ENCODE data around the gene ADAMTS2. TPM values are rescaled to one million over a fixed set of nuclear protein-coding genes. Genes with fewer than 3 reads are reported as not detected.

Gene ADAMTS2
- total RNA-seq, 4 donors from 2014 or later = 2.3 to 10.6 (median 3.0) TPM

DNA sequence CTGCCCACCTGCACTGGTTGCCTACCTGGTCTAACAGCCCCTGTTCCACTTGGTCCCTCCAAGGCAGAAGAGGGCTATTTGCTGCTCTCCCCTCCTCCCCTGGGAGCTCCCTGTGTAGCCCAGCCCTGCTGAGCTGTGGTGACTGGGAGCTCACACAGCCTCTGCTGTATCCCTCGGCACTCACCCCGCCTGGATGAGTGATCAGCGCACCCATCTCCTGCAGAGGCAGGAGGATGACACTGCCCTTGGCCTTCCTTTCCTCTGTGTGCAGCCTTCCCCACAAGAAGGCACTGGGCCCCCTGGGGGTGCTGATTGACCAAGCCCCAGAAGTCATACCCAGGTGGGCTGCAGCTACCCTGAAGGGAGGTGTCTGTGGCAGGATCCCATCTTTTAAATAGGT, 134.2 kb downstream of the ADAMTS2 start:
- intact Hi-C loops (cut with DNase I; ENCODE audit: low total_unique reads) = no loop called here
- TF ChIP-seq, protein P1, sequence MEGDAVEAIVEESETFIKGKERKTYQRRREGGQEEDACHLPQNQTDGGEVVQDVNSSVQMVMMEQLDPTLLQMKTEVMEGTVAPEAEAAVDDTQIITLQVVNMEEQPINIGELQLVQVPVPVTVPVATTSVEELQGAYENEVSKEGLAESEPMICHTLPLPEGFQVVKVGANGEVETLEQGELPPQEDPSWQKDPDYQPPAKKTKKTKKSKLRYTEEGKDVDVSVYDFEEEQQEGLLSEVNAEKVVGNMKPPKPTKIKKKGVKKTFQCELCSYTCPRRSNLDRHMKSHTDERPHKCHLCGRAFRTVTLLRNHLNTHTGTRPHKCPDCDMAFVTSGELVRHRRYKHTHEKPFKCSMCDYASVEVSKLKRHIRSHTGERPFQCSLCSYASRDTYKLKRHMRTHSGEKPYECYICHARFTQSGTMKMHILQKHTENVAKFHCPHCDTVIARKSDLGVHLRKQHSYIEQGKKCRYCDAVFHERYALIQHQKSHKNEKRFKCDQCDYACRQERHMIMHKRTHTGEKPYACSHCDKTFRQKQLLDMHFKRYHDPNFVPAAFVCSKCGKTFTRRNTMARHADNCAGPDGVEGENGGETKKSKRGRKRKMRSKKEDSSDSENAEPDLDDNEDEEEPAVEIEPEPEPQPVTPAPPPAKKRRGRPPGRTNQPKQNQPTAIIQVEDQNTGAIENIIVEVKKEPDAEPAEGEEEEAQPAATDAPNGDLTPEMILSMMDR (IDR thresholded peaks at IDR 0.05) = no peak
- TF ChIP-seq POLR2A (IDR thresholded peaks at IDR 0.05) = no peak
- DNase-seq (ENCODE audit: low spot score in 2 of 2) = no peak
- H3K4me3 ChIP-seq (ENCODE audit: low read depth, poor library complexity, severe bottlenecking) = no peak overlapping the region
- WGBS, 2 donors = 81 to 83% methylated on average over 3 of the region's 3 CpGs

DNA sequence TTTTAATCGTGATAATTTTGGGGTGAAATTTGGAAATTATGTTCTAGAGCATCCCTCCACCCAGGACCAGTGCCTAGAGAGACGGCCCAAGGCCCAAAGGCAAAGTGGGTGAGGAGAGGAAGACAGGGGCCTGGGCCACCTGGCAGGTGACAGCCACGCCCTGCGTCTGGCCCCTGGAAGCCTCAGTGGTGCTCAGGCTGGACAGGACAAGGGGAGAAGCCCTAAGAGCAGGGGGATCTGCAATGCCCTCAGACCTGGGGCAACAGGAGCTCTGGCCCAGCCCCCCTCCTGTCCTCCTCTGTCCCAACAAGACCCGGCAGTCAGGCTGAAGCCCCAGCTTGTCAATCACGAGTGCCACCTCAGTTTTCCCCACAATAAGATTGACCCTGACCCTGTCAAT, 134.8 kb downstream of the ADAMTS2 start:
- DNase-seq (ENCODE audit: low spot score in 2 of 2) = no peak
- TF ChIP-seq, protein P1 (IDR thresholded peaks at IDR 0.05) = no peak
- TF ChIP-seq POLR2A (IDR thresholded peaks at IDR 0.05) = no peak
- no peak overlapping the region for H3K4me3 ChIP-seq (ENCODE audit: low read depth, poor library complexity, severe bottlenecking)
- intact Hi-C loops (cut with DNase I; ENCODE audit: low total_unique reads) = no loop called here
- WGBS, 2 donors = 85 to 86% methylated on average over 6 of the region's 6 CpGs

DNA sequence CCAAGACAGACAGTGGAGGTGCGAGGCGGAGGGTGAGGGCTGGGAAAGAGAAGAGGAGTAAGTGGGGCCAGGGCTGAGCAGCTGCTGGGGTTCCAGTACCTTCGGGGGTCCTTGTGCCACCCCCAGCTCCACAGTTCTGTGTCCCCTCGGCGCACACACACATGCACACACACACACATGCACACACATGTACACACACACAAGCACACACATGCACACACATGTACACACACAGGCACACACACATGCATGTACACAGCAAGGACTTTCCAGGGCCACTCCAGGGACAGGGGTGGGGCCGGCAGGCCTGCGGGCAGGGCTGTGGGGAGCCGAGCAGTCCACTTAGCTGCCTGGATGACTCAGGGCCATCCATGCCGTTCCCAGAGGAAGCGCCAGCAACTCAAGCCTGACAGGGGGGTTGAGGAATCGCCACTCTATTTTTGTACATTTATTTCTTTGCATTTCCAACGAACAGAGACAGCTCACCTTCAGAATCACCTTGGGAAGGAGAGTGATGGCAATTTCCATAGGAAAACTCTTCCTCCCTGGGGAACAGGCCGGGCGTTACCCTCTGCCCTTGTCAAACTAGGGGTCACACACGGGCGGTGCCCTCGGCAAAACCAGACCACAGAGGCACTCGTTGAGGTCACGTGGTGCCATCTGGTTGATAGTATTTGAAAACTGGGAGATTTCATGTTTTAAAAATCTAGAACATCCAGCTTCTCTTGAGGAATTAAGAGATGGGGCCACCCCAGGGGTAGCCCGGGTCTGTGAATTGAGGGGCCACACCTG, 135.7 kb downstream of the ADAMTS2 start:
- TF ChIP-seq, protein P1 (IDR thresholded peaks at IDR 0.05) = no peak
- no peak for TF ChIP-seq POLR2A (IDR thresholded peaks at IDR 0.05)
- WGBS, 2 donors = 59 to 63% methylated on average over 20 of the region's 20 CpGs
- intact Hi-C loops (cut with DNase I; ENCODE audit: low total_unique reads) = no loop called here
- no peak for DNase-seq (ENCODE audit: low spot score in 2 of 2)
- H3K4me3 ChIP-seq (ENCODE audit: low read depth, poor library complexity, severe bottlenecking) = no peak overlapping the region

DNA sequence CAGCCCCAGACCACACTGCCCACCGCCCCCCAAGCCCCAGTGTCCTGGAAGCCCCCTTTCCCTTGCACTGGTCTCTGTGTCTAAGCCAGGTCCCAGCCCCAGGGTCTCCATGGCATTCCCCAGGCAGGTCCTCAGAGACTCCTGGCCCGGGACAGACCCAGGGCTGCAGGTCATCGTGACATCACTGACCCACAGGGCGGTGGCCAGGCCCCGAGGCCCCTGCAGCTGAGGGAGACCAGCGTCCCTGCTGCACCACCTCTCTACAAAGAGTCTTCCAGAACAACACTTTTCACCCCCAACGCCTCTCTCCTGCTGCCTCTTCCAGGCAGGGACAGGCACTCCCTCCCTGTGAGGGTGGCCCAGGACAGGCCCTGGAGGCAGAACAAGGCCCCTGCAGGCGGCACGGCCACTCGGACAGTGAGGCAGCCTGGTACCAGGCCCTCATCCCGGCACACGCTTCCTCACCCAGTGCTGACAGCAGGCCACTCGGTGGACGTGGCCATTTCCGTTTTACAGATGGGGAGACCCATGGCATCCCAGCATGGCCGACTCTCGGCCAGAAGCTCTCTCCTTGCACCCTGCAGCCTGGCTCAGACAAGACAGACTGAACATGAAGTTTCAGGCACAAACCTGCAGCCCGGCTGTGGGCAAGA, 136.4 kb downstream of the ADAMTS2 start:
- intact Hi-C loops (cut with DNase I; ENCODE audit: low total_unique reads) = no loop called here
- no peak for TF ChIP-seq POLR2A (IDR thresholded peaks at IDR 0.05)
- TF ChIP-seq, protein P1 (IDR thresholded peaks at IDR 0.05) = no peak
- DNase-seq (ENCODE audit: low spot score in 2 of 2) = no peak
- no peak overlapping the region for H3K4me3 ChIP-seq (ENCODE audit: low read depth, poor library complexity, severe bottlenecking)
- WGBS, 2 donors = 75 to 77% methylated on average over 18 of the region's 18 CpGs

DNA sequence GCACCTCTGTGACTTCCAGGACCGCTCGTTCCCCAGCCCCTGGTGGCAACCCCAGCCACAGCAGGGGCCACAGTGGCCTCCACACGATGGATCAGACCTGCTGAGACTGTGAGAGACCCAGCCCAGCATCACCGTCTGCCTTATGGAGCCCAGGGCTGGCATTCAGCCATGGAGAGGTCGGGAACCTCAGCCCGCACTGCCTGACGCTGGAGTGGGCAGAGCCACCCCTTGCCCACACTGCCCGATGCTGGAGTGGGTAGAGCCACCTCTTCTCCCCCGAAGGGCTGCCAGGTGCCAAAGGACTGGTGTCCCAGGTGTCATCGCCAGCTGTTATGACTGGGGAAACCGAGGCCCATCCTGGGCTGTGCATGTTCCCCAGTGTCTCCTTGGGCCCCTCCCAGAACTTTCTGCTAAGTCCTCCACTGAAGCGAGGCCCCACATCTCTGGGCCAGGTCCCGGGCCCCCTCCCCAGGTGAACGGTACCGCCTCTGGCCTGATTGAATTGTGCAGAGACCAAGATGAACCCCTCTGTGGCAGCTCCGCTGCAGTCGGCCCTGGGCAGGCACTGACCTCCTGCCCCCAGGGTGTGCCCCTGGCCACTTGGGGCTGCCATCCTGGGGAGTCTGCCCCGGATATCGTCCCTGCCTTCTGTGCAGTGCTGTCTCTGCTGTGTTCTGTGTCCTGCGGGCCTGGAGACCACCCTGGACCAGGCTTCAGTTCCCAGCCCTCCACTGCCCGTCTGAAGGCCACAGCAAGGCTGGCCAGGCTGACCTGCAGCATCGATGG, 137.1 kb downstream of the ADAMTS2 start:
- intact Hi-C loops (cut with DNase I; ENCODE audit: low total_unique reads) = no loop called here
- no peak for DNase-seq (ENCODE audit: low spot score in 2 of 2)
- no peak overlapping the region for H3K4me3 ChIP-seq (ENCODE audit: low read depth, poor library complexity, severe bottlenecking)
- TF ChIP-seq, protein P1 (IDR thresholded peaks at IDR 0.05) = no peak
- no peak for TF ChIP-seq POLR2A (IDR thresholded peaks at IDR 0.05)
- 80 to 88% methylated on average over 17 to 21 of the region's 22 CpGs for WGBS, 2 donors

All from lower leg skin (tissue), 4 donors.